ENCODE data around the gene CYTH2.
A peak's percentile ranks its signal among the peaks of the same experiment; 100 is the strongest.

The CYTH2 gene

GRCh38 chr19:48424694-48425219, 44.4 kb upstream of the CYTH2 start (continued):
- no peak for TF ChIP-seq ZNF530 (tag by site-specific recombination; IDR thresholded peaks at IDR 0.05; ENCODE audit: low read depth)
- no peak for TF ChIP-seq ZNF26 (tag by site-specific recombination; IDR thresholded peaks at IDR 0.05)
- 0 out of 2 replicates have a peak, but pooled peaks have one; percentile 18 for TF ChIP-seq SP7 (tag by site-specific recombination; IDR thresholded peaks at IDR 0.05)
- no peak for TF ChIP-seq ZSCAN16 (tag by site-specific recombination; IDR thresholded peaks at IDR 0.05)
- no peak for TF ChIP-seq ZNF37A (tag by site-specific recombination; IDR thresholded peaks at IDR 0.05)
- no peak for TF ChIP-seq ZBTB26 (tag by site-specific recombination; optimal IDR thresholded peaks at IDR 0.05)

GRCh38 chr19:48428670-48429069, 40.5 kb upstream of the CYTH2 start:
- POLR2A ChIA-PET: no interaction called here
- H3K27ac ChIP-seq (ENCODE audit: extremely low read depth, low read depth, low read length): no peak overlapping the region
- H3K4me3 ChIP-seq (ENCODE audit: low read depth, low read length): no peak overlapping the region
- CTCF ChIA-PET: interaction anchor here (0.5 to 0.7 kb wide), 2 partner anchors 23 to 563 kb away, joined by 3 to 4 read pairs; no protein-coding TSS in a partner anchor
- H3K4me1 ChIP-seq (ENCODE audit: control insufficient read depth, insufficient read depth, low read length): peaks cover 4% of the 10 kb centered on the region; the same call in 1 of the 2 replicates
- no peaks in the 10 kb centered on the region for H3K9me3 ChIP-seq (ENCODE audit: control insufficient read depth, insufficient read depth, low read depth, low read length)
- TF ChIP-seq ZNF596 (tag by site-specific recombination; IDR thresholded peaks at IDR 0.05): no peak
- no peak for TF ChIP-seq SALL2 (tag by site-specific recombination; IDR thresholded peaks at IDR 0.05; ENCODE audit: borderline replicate concordance)
- TF ChIP-seq ZNF266 (tag by site-specific recombination; IDR thresholded peaks at IDR 0.05; ENCODE audit: low read depth): no peak
- H3K36me3 ChIP-seq (ENCODE audit: control insufficient read depth in 2 of 2, insufficient read depth in 1 of 2, low read length in 2 of 2): no peaks in the 10 kb centered on the region

GRCh38 chr19:48433337-48433736, 35.8 kb upstream of the CYTH2 start:
- Histone ChIP-seq H3K4me1 (ENCODE audit: control insufficient read depth, insufficient read depth, low read length) (no peaks in the 10 kb centered on the region), H3K36me3 (ENCODE audit: control insufficient read depth in 2 of 2, insufficient read depth in 1 of 2, low read length in 2 of 2) (no peaks in the 10 kb centered on the region), H3K9me3 (ENCODE audit: control insufficient read depth, insufficient read depth, low read depth, low read length) (no peaks in the 10 kb centered on the region), H3K4me3 (ENCODE audit: low read depth, low read length) (no peak overlapping the region), H3K27ac (ENCODE audit: extremely low read depth, low read depth, low read length) (no peak overlapping the region)
- ChIA-PET CTCF (interaction anchor here (1.0 kb wide), 1 partner anchor 119 kb away, joined by 3 read pairs; no protein-coding TSS in a partner anchor), POLR2A (interaction anchor here (0.8 kb wide), 1 partner anchor 20 kb away, joined by 3 read pairs; no protein-coding TSS in a partner anchor)
- TF ChIP-seq ZNF664 (tag by site-specific recombination; IDR thresholded peaks at IDR 0.05) (no peak), ZNF416 (tag by site-specific recombination; IDR thresholded peaks at IDR 0.05) (no peak), ZNF654 (tag by site-specific recombination; IDR thresholded peaks at IDR 0.05; ENCODE audit: low read depth) (no peak), REPIN1 (tag by site-specific recombination; IDR thresholded peaks at IDR 0.05; ENCODE audit: low read depth) (no peak), ZNF140 (tag by site-specific recombination; IDR thresholded peaks at IDR 0.05) (no peak), ZEB2 (tag by site-specific recombination; IDR thresholded peaks at IDR 0.05) (no peak)

- H3K27ac ChIP-seq (ENCODE audit: extremely low read depth, low read depth, low read length): no peak overlapping the region
- H3K4me3 ChIP-seq (ENCODE audit: low read depth, low read length): no peak overlapping the region
- no peaks in the 10 kb centered on the region for H3K9me3 ChIP-seq (ENCODE audit: control insufficient read depth, insufficient read depth, low read depth, low read length)
- H3K4me1 ChIP-seq (ENCODE audit: control insufficient read depth, insufficient read depth, low read length): no peaks in the 10 kb centered on the region
- no peak for TF ChIP-seq ZNF211 (tag by site-specific recombination; IDR thresholded peaks at IDR 0.05; ENCODE audit: low read depth)
- peak; percentile 99 for TF ChIP-seq ZNF623 (tag by site-specific recombination; IDR thresholded peaks at IDR 0.05)
- ChIA-PET POLR2A (no interaction called here), CTCF (interaction anchor here (0.6 to 1.2 kb wide), 2 partner anchors 46 to 587 kb away, joined by 3 to 4 read pairs; partner anchors contain the start of gene KDELR1)
- no peaks in the 10 kb centered on the region for H3K36me3 ChIP-seq (ENCODE audit: control insufficient read depth in 2 of 2, insufficient read depth in 1 of 2, low read length in 2 of 2)
Measured at GRCh38 chr19:48436586-48436985, 32.6 kb upstream of the CYTH2 start.

Data from HEK293 (cell line).